ENCODE data around the gene S100A11.

The S100A11 gene

DNA sequence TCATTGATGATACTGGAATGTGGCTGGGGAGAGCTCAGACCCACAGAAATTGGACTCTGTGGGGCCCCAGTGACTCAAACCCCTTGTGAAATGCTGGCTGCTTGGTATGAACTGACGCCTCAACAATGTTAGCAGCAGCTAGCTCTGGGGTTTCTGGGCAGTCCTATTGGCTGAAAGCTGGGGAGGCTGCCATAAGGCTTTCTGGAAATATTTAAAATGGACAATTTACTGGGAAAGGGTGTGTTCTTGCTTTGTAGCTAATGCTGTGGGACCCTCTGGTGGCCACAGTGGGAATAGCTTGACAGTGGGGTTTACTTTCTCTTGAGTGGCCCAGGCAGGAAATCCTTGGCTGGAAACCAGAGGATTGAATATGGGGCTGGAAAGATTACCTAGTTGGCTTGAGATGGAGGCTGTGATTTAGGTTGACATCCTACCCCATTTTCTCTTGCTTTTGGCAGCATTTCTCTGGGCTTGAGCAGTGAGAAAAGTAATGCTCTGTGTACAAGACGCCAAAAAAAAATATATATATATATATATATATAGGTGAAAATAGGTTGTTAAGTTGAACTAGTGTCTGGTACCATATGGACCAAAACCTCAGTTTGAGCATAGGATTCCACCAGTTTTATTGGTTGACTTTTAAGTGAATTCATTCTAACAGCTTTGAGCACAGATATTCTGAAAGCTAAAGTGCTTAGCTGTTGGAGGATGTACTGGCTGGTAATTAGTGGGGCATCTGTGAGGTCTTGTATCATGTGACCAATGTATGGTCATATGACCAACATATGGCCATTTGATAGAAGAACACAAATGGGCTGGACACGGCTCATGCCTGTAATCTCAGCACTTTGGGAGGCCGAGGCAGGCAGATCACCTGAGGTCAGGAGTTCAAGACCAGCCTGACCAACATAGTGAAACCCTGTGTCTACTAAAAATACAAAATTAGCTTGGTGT is 34.9 kb downstream of the S100A11 start:
- Histone ChIP-seq H3K9me3 (ENCODE audit: insufficient read depth, low read length, severe bottlenecking) (no peaks in the 10 kb centered on the region), H2AFZ (ENCODE audit: low read depth, low read length) (no peak overlapping the region), H3K36me3 (ENCODE audit: insufficient read depth, low read length) (no peaks in the 10 kb centered on the region), H3K4me1 (ENCODE audit: insufficient read depth, low read length) (no peaks in the 10 kb centered on the region), H3K27ac (ENCODE audit: low read length) (no peak overlapping the region), H3K79me2 (ENCODE audit: insufficient read depth, low read length) (no peaks in the 10 kb centered on the region), H3K27me3 (ENCODE audit: insufficient read depth, low read length, poor library complexity) (peaks cover 62% of the 10 kb centered on the region), H3K4me3 (ENCODE audit: low read depth in 1 of 2, low read length in 2 of 2) (no peak overlapping the region), H4K20me1 (ENCODE audit: insufficient read depth, low read length) (no peaks in the 10 kb centered on the region), H3K9ac (ENCODE audit: low read depth, low read length) (no peak overlapping the region), H3K4me2 (ENCODE audit: insufficient read depth, low read length) (no peak overlapping the region)
- DNase-seq (peak; percentile 85), ATAC-seq (ENCODE audit: insufficient read depth, low read depth) (peak; percentile 85)
- TF ChIP-seq, protein P1, sequence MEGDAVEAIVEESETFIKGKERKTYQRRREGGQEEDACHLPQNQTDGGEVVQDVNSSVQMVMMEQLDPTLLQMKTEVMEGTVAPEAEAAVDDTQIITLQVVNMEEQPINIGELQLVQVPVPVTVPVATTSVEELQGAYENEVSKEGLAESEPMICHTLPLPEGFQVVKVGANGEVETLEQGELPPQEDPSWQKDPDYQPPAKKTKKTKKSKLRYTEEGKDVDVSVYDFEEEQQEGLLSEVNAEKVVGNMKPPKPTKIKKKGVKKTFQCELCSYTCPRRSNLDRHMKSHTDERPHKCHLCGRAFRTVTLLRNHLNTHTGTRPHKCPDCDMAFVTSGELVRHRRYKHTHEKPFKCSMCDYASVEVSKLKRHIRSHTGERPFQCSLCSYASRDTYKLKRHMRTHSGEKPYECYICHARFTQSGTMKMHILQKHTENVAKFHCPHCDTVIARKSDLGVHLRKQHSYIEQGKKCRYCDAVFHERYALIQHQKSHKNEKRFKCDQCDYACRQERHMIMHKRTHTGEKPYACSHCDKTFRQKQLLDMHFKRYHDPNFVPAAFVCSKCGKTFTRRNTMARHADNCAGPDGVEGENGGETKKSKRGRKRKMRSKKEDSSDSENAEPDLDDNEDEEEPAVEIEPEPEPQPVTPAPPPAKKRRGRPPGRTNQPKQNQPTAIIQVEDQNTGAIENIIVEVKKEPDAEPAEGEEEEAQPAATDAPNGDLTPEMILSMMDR (IDR thresholded peaks at IDR 0.05; ENCODE audit: borderline replicate concordance, extremely low read depth, low read length, poor library complexity, severe bottlenecking): peak; percentile 97
- no peak for TF ChIP-seq EZH2 (IDR thresholded peaks at IDR 0.05; ENCODE audit: borderline replicate concordance, low read depth, low read length, severe bottlenecking)

GRCh38 chr1:152000964-152001630 is 35.7 kb downstream of the S100A11 start:
- H2AFZ ChIP-seq (ENCODE audit: low read depth, low read length): no peak overlapping the region
- peaks cover 53% of the 10 kb centered on the region for H3K27me3 ChIP-seq (ENCODE audit: insufficient read depth, low read length, poor library complexity)
- no peak for DNase-seq
- H4K20me1 ChIP-seq (ENCODE audit: insufficient read depth, low read length): no peaks in the 10 kb centered on the region
- no peaks in the 10 kb centered on the region for H3K36me3 ChIP-seq (ENCODE audit: insufficient read depth, low read length)
- no peak overlapping the region for H3K27ac ChIP-seq (ENCODE audit: low read length)
- no peak for TF ChIP-seq EZH2 (IDR thresholded peaks at IDR 0.05; ENCODE audit: borderline replicate concordance, low read depth, low read length, severe bottlenecking)
- TF ChIP-seq, protein P1 (IDR thresholded peaks at IDR 0.05; ENCODE audit: borderline replicate concordance, extremely low read depth, low read length, poor library complexity, severe bottlenecking): no peak
- no peaks in the 10 kb centered on the region for H3K4me1 ChIP-seq (ENCODE audit: insufficient read depth, low read length)
- H3K4me2 ChIP-seq (ENCODE audit: insufficient read depth, low read length): no peak overlapping the region
- no peak for ATAC-seq (ENCODE audit: insufficient read depth, low read depth)
- no peak overlapping the region for H3K9ac ChIP-seq (ENCODE audit: low read depth, low read length)
- H3K9me3 ChIP-seq (ENCODE audit: insufficient read depth, low read length, severe bottlenecking): no peaks in the 10 kb centered on the region
- H3K79me2 ChIP-seq (ENCODE audit: insufficient read depth, low read length): no peaks in the 10 kb centered on the region
- H3K4me3 ChIP-seq (ENCODE audit: low read depth in 1 of 2, low read length in 2 of 2): no peak overlapping the region

DNA sequence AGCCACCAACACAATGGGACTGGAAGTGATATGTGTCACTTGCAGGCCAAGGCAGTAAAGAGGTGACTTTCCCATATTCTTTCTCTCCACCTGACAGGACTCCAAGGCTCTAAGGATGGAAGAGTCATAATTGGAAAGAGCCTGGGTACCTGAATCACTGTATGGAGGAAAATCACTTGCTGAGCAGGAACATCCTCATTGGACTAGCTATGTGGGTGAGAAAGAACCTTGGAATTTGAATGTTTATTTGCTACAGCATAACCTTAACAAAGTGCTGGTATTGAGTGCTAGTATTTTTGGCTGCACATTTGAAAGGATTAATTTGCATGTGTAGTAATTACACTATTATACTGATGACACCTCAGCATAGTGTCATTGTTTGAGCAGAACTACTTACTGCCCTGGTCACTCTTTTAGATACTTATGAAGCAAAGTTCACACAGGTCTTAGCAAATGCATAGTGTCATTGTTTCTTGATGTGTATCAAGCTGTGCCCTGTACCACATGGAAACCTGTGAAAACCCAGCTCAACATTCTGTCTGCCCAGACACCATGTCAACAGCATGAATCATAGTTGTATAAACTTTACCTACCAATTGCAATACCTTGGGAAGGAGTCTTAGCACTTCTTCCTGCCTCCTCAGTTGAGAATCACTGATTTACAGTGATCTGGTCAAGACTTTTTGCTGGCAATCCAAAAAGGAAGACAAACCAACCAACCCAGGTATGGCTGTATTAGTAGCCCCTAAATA is 38.0 kb downstream of the S100A11 start:
- ATAC-seq (ENCODE audit: insufficient read depth, low read depth): no peak
- Histone ChIP-seq H3K4me2 (ENCODE audit: insufficient read depth, low read length) (no peak overlapping the region), H3K27me3 (ENCODE audit: insufficient read depth, low read length, poor library complexity) (peaks cover 44% of the 10 kb centered on the region)

More for the DNA sequence above, 38.0 kb downstream of the S100A11 start:
- H4K20me1 ChIP-seq (ENCODE audit: insufficient read depth, low read length): no peaks in the 10 kb centered on the region
- H3K4me1 ChIP-seq (ENCODE audit: insufficient read depth, low read length): peaks cover 6% of the 10 kb centered on the region
- no peak overlapping the region for H2AFZ ChIP-seq (ENCODE audit: low read depth, low read length)
- H3K4me3 ChIP-seq (ENCODE audit: low read depth in 1 of 2, low read length in 2 of 2): no peak overlapping the region
- no peaks in the 10 kb centered on the region for H3K79me2 ChIP-seq (ENCODE audit: insufficient read depth, low read length)
- H3K27ac ChIP-seq (ENCODE audit: low read length): no peak overlapping the region
- no peaks in the 10 kb centered on the region for H3K36me3 ChIP-seq (ENCODE audit: insufficient read depth, low read length)
- no peak overlapping the region for H3K9ac ChIP-seq (ENCODE audit: low read depth, low read length)
- TF ChIP-seq, protein P1 (IDR thresholded peaks at IDR 0.05; ENCODE audit: borderline replicate concordance, extremely low read depth, low read length, poor library complexity, severe bottlenecking): no peak
- no peak for TF ChIP-seq EZH2 (IDR thresholded peaks at IDR 0.05; ENCODE audit: borderline replicate concordance, low read depth, low read length, severe bottlenecking)
- DNase-seq: no peak
- no peaks in the 10 kb centered on the region for H3K9me3 ChIP-seq (ENCODE audit: insufficient read depth, low read length, severe bottlenecking)
